GM21529 (cell line): ENCODE measurements around the gene OR10H5.
"Not testable (repeated sequence)": the region's sequence is repeated elsewhere in the genome, so short reads cannot be mapped to it uniquely, and the experiment has no call there.

Experiments used
- ATAC-seq: cut with Tn5 transposase; IDR thresholded peaks from one replicate; pipeline ENCODE4 v1.9.1; 2021; ENCODE audit not compliant: unreplicated experiment

The OR10H5 gene, protein sequence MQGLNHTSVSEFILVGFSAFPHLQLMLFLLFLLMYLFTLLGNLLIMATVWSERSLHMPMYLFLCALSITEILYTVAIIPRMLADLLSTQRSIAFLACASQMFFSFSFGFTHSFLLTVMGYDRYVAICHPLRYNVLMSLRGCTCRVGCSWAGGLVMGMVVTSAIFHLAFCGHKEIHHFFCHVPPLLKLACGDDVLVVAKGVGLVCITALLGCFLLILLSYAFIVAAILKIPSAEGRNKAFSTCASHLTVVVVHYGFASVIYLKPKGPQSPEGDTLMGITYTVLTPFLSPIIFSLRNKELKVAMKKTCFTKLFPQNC

DNA sequence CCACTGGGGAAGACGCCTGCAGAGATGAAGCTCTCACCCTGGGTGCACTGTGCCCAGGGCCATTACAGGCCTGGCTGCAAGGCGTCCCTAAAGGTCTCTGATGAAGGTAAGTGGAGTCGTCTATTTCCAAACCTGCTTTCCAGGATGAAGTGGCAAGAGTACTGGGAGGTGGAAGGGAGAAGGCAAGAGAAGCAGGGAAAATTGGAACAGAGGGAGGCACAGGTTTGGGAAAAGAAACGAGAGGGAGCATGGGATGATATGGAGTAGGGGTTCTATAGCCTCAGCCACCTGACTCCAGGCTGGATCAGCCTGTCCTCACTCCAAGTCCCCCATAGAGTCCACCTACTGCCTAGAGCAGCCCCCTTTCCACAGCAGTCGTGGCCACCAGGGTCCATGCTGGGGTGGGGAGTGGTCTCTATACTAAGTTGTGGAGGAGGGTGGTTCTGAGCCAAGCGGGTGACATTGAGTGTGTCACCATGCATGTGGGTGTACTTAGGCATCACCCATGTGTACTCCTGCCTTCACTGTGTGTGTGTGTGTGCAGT, at the start of gene OR10H5:
Gene OR10H5, plus strand, starts transcription at position 51 of the 545 bp plus-strand sequence. CDS start 6,388 bp downstream, outside the sequence.
- ATAC-seq, result no peak

DNA sequence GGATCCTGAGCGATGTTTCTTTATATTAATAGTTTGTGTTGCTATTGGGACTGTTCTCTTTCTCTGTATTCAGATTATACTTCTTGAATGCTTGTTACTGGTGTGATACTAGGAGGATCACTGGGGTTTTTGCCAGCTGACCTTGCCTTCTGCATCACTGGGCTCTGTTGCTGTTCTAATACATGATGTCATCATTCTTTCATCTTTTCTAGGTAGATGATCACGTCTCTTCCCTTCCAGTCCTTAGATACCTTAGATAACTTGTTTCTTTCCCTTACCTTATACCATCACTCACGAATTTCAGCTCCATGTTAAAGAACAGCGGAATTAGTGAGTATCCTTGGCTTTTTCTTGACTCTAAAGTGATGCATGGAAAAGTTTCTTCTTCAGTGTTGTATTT, 49.7 kb upstream of the OR10H5 start, which contains the start of gene OR10H3:
Gene OR10H3, plus strand, starts transcription at position 264 of the 400 bp plus-strand sequence. CDS start 3,408 bp downstream, outside the sequence.
- no peak for ATAC-seq

DNA sequence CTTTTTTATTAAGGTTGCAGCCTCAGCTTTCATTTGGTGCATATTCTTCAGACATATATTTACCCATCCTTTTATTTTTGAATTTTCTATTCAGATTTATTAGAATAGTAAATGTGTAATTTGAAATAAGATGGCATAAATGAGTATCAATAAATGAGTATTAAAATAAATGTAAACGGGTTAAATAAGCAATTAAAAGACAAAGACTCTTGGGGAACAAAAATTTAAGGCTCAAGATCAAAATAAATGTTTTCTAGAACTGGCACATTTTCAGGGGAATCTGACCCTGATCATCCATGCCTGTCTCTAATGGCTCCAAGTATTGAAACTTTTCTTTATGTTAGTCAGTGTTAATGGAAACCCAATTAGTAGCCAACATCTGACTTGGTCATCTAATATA, 46.7 kb upstream of the OR10H5 start:
- ATAC-seq, result no peak

DNA sequence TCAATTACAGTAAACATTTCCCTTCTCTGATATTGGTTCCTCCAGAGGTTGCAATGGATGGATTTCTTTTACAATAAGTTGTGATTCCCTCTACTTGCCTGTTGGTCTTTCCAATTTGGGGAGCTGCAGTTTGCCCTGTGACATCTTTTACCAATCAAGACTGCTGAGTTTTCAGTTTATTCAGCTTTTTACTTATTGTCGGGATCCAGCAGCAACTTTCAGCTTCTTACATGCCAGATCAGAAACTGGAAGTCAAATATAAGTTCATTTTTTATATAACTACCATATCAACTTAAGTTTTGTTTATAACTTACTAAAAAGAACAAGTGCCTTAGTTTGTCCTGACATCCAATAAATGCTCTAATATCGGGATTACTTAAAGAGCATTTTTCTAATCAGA, 39.2 kb upstream of the OR10H5 start:
- ATAC-seq, result no peak

DNA sequence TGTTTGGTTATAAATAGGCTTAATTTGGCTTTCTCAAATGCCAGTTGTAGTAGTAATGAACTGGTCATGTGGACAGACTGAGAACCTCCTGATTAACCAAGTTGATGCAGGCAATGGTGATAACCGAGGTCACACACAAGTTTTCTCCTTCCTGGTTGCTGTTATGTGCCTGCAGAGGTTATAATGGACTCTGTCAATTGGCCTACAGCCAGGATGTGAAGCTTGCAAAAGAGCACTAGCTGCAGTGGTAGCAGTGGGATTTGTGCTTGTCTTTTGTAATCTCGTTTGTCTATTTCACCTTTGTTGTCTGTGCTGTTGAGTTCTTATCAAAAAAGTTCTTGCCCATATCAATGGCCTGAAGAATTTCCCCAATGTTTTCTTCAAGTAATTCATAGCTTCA, 29.1 kb upstream of the OR10H5 start:
- ATAC-seq, result no peak

DNA sequence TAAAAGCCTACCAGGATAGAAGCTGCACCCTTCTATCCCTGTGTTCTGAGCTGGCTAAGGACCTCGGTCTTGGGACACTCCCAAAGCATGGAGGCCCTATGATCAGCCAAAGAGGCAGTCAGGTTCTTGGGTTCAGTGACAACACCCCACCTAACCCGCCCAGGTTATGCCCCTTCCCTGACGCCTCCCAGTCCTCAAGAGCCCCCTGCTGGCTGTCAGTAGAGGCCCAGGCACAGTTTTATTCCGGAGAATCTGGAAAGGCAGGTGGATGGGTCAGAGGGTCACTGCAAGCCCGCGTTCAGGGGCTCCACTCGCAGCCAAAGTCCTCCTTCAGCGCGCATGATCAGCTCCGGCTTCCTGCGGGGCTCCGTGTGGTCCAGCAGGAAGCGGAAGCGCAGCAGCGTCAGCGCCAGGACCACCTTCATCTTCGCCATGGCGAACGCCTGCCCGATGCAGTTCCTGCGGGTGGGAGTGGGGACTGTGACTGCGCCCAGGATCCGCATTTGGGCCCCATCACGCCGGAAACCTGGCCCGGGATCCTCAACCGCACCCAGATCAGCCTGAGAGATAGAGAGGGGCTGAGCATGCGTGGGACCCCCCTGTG, 27.4 kb upstream of the OR10H5 start:
- ATAC-seq, result no peak

DNA sequence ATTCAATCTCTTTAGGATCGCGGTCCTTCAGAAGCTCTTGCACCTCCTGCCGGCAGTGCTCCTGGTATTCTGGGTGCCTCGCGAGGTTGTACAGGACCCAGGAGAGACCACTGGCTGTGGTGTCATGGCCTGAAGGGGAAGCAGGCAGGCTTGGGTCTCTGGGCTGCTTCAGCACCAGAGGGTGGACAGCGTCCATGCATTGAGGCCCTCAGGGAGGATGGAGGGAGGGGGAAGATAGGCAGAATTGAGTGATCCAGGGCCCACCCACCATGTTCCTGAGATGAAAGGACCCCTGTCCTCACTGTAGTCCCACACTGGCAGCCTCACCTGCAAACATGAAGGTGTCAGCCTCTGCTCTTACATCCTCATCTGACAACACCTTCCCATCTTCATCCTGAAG, 17.9 kb upstream of the OR10H5 start:
- ATAC-seq, result no peak

DNA sequence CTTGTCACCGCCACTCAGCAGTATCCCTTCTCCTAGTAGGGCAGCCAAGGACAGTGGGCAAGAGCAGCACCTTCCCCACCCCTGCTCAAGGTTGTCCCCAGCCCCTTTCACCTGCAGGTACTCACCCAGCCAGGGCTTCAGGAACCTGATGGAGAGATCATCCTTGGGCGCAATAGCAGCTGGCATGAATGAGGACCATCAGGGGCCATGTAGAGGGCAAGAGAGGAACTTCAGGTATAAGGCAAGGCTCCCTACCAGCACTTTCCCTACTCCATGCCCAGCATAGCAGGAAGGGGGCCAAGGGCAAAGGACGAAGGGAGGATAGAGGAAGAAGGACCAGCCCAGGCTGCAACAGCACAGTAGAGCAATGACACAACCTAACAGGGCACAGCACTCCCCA, 13.3 kb upstream of the OR10H5 start:
- not testable (repeated sequence) for ATAC-seq

DNA sequence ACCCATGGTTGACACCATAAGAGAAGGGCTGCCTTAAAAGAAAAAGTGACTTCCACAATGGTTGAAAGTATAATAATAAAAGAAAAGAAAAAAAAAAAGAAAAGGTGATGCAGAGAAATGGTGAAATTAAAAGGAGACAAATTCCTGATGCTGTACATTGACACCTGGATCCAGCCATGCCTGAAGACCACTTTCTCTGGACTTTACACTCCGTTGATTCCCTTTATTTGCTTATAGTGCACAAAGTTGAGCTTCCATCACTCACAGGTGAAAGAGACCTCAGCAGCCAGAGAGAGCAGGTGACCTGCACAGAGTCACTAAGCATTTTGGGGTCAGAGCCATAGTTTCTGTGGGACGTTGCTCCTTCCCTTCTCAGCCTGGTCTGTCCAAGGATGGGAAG, 12.2 kb upstream of the OR10H5 start:
- ATAC-seq, result no peak

DNA sequence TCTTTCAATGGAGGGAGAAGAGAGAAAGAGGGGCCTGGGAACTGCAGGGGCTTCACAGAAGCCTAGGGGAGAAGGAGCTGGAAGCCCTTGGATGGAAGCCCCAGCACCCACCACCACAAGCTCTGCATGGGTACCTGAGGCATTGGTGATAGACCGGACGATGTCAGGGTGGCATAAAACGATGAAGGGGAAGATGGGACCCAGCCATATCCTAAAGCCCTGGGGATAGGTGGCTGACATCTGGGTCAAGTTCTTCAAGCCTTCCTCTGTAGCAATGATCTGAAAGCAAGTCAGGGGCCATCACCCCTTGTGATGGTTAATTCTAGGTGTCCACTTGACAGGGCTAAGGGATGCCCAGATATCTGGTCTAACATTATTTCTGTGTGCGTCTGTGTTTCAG, 11.2 kb upstream of the OR10H5 start:
- no peak for ATAC-seq

DNA sequence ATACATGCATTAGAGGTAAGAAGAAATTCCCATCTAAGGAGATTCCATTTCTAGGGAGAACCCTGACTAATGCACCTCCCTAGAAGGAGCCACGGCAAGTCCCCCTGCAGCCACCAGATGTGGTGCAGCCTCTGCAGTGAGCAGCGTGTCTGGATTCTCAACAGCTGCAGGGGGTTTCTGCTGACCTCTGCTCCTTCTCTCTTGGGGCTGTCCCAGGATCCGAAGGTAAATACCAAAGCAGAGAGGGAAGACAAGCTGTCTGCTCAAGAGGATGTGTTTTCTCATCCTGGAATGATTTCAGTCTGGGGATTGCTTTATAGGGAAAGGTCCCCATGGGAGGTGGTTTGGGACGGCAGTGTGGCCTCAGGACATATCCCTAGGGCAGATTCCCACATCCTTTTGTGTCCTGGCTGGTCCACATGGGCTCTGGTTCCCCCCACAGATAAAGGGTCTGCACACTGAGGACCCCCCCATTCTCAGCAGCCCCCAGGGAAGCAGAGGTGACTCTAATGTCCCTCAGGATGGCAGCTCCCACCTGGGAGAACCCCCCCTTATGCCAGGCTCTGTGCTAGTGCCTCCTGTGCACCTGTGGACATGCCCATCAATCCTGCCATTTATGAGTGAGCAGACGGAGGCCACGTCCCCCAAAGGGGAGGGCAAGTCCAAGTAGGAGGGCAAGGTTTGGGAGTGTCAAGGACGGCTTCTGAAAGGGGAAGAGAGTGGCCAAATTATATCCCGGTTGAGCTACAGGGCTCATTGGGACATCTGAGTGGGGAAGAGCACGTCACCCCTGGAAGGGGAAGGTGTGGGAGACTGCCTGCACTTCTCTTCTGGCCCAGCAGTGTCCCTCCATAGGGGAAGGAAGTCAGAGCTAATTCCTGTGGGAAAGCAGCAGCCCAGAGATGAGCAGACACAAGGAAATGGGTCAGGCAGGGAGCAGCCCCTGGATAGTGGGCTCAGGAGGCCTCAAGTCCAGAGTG, 10.2 kb upstream of the OR10H5 start:
- ATAC-seq, result no peak

DNA sequence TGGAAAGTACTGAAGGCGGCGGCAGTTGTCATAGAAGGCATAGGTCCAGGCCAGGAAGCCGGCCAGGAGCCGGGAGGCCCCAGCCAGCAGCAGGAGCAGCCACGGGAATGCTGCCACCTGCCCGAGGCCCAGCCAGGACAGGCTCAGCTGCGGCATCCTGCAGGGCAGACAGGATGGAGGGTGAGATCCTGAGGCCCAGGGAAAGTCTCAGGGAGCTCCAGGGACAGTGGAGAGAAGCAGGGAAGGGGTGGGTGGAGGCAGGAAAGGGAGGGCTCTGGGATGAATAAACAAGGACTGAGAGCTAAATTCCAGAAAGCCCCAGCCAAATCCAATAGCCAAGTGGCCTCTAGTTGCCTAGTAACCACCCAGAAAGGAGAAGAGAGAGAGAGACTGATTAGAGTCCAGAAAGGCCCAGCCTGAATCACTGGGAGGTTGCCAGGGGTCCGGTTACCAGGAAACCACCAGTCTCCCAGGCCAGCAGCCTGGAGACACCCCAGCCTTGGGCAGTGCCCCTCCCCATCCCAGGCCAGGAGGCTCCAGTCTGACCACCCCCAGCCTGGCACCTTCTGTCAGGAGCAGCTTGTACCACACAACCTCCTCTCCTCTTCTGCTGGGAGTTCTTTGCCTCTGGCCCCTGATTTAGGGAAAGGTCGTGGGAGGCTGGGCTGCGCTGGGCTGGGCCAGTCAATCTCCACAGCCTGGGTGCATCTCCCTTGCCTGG, 7.5 kb upstream of the OR10H5 start:
- ATAC-seq, result no peak

DNA sequence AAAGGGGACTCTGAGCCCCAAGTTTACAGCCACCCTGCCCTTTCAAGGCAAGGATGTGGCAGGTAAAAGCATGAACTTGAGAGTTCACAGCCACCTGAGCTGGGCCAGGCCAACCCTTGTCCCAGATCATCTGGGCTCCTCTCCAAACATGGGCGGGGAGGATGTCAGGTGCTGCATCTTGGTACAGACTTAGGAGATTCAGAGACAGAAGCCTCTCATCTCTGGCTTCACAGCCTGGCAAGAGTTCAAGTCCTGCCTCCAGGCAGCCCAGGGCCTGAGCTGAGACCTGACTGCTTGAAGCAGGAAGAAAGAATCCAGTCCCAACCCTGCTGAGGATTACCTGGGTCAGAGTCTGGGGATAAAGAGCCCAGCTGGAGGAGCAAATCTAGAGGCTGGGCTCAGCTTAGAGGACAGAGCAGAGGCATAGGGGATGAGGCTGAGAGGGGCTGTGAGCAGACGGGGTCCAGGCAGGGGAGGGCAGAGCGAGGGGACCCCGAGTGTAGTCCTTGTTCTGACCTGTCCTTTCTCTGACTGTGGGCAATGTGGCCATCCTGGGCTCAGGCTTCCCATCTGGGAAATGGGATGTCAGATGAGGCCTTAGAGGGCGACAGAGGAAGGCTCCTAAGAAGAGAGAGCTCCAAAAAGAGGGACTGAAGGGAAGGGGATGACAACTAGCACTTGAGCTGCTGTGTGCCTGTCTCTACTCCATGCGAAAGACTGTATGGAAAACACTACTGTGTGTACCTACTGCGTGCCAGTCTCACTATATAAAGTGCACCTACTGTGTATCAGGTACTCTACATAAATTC, 6.6 kb upstream of the OR10H5 start:
- no peak for ATAC-seq

DNA sequence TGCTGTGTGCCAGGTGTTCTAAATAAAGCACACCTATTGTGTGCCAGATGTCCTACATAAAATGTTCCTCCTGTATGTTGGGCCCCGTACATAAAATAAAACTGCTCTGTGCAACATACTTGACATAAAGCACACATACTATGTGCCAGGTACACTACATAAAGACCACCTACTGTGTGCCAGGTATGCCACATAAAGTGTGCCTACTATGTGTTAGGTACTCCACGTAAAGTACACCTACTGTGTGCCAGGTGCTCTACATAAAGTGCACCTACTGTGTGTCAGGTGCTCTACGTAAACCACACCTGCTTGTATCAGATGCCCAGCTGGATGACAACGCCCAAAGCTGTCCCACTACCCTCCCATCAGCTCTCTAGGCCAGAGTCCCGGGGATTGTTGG, 5.8 kb upstream of the OR10H5 start:
- no peak for ATAC-seq

DNA sequence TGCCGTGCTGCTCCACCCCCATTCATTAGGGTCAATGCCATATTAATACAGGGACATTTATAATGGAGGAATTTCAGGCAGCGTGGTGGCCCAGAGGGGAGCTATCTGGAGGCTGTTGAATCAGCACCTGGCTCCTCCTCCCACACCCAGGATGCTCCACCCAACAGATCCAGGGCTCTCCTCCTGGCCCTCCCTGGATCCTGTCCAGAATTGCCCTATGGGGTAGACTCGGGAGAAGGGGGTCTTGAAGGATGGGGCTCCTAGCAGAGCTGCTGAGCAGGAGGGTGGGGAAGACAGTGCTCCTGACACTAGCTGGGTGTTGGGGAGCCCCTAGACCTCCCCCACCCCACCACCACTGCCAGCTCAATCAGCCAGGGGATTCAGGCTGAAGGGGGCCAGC, 5.2 kb upstream of the OR10H5 start:
- no peak for ATAC-seq

DNA sequence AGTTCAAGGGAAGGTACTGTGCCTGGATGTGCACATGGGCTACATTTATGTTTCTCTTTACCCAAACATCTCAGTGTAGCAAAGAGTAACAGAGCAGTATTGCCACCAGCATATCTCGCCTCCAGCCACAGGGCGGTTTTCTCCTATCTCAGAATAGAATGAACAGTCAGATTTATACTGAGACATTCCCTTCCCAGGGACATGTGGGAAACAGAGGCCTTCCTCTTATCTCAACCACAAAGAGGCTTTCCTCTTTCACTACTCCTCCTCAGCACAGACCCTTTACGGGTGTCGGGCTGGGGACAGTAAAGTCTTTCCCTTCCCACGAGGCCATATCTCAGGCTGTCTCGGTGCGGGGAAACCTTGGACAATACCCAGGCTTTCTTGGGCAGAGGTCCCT, 4.6 kb upstream of the OR10H5 start:
- not testable (repeated sequence) for ATAC-seq

DNA sequence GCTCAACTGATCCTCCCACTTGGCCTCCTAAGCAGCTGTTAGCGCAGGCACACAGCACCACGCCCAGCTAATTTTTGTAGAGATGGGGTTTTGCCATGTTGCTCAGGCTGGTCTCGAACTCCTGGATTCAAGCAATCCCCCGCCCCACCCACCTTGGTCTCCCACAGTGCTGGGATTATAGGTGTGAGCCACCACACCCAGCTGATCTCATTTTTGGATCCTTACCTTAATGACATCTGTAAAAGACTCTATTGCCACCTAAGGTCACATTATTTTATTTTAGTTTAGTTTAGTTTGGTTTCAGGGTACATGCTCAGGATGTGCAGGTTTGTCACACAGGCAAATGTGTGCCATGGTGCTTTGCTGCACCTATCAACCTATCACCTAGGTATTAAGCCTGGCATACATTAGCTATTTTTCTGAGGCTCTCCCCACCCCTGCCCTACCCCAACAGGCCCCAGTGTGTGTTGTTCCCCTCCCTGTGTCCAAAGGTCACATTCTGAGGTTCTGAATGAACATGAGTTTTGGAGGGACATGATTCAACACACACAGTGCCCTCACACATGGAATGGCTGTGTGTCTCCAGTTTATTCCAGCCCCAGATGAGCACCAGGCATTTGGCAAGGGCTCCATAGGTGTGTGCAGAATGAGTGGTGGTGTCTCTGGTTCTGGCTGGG, 1.3 kb downstream of the OR10H5 start:
- no peak for ATAC-seq

DNA sequence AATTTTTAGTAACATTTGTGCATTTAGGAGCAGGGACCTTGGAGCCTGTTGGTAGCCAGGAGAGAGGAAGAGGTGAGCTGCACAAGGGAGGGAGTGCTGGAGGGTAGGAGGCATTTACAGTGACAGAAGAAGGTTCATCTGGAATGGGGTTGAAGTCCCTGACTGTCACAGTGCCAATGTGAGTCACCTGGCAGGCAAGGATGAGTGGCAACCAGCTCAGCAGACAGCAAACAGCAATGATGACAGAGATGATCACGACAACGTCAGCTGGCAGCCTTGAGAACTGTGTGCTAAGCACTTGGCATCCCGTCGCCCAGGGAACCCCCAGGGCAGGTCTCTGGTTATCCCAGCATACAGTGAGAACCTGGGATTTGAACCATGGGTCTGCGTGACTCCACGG, 2.6 kb downstream of the OR10H5 start:
- ATAC-seq, result no peak

DNA sequence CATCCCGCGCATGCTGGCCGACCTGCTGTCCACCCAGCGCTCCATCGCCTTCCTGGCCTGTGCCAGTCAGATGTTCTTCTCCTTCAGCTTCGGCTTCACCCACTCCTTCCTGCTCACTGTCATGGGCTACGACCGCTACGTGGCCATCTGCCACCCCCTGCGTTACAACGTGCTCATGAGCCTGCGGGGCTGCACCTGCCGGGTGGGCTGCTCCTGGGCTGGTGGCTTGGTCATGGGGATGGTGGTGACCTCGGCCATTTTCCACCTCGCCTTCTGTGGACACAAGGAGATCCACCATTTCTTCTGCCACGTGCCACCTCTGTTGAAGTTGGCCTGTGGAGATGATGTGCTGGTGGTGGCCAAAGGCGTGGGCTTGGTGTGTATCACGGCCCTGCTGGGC, 6.8 kb downstream of the OR10H5 start:
- ATAC-seq, result not testable (repeated sequence)
